ENCODE data around the gene FAM90A1. TPM values are rescaled to one million over a fixed set of nuclear protein-coding genes. Genes with fewer than 3 reads are reported as not detected.
"Not testable (repeated sequence)": the region's sequence is repeated elsewhere in the genome, so short reads cannot be mapped to it uniquely, and the experiment has no call there.

Gene FAM90A1
- total RNA-seq, 1 donor: not detected

GRCh38 chr12:8218711-8219382 lies 8.6 kb downstream of the FAM90A1 start:
- DNase-seq (ENCODE audit: low read depth); H3K4me3 ChIP-seq (ENCODE audit: low read depth, low read length): not testable (repeated sequence)

GRCh38 chr12:8197685-8198308 lies 29.6 kb downstream of the FAM90A1 start:
- peak; percentile 63 for DNase-seq (ENCODE audit: low read depth)
- H3K4me3 ChIP-seq (ENCODE audit: low read depth, low read length): not testable (repeated sequence)

- not testable (repeated sequence) for DNase-seq (ENCODE audit: low read depth); H3K4me3 ChIP-seq (ENCODE audit: low read depth, low read length)
Observed at GRCh38 chr12:8188088-8188487, 39.3 kb downstream of the FAM90A1 start.

- H3K4me3 ChIP-seq (ENCODE audit: low read depth, low read length): not testable (repeated sequence)
Observed at GRCh38 chr12:8184206-8184605, 43.2 kb downstream of the FAM90A1 start.

GRCh38 chr12:8183346-8183745 lies 44.1 kb downstream of the FAM90A1 start:
- not testable (repeated sequence) for DNase-seq (ENCODE audit: low read depth); H3K4me3 ChIP-seq (ENCODE audit: low read depth, low read length)

More at GRCh38 chr12:8184206-8184605, 43.2 kb downstream of the FAM90A1 start:
- not testable (repeated sequence) for DNase-seq (ENCODE audit: low read depth)

- not testable (repeated sequence) for H3K4me3 ChIP-seq (ENCODE audit: low read depth, low read length); DNase-seq (ENCODE audit: low read depth)
Observed at GRCh38 chr12:8182923-8183322, 44.5 kb downstream of the FAM90A1 start.

GRCh38 chr12:8181271-8181670 lies 46.1 kb downstream of the FAM90A1 start:
- DNase-seq (ENCODE audit: low read depth); H3K4me3 ChIP-seq (ENCODE audit: low read depth, low read length): not testable (repeated sequence)

- peak overlapping the region; percentile 63 for H3K4me3 ChIP-seq (ENCODE audit: low read depth, low read length)
- peak; percentile 59 for TF ChIP-seq CTCF (IDR thresholded peaks at IDR 0.05; ENCODE audit: insufficient read depth, low read depth, low read length)
- DNase-seq (ENCODE audit: low read depth): peak; percentile 52
Observed at GRCh38 chr12:8179989-8180585, 47.3 kb downstream of the FAM90A1 start.

GRCh38 chr12:8172911-8173310 lies 54.5 kb downstream of the FAM90A1 start:
- H3K4me3 ChIP-seq (ENCODE audit: low read depth, low read length); DNase-seq (ENCODE audit: low read depth): not testable (repeated sequence)

Other genes starting within 250 kb of the FAM90A1 start
- 8.2 and 8.4 TPM in 2 replicates for gene FOXJ2, start 194.9 kb downstream of the FAM90A1 start, total RNA-seq
- gene C3AR1, start 161.3 kb downstream of the FAM90A1 start, total RNA-seq: under 0.01 TPM in 2 replicates
- 45.1 and 76.4 TPM in 2 replicates for gene NECAP1, start 145.3 kb downstream of the FAM90A1 start, total RNA-seq
- gene CLEC4A, start 104.0 kb downstream of the FAM90A1 start, total RNA-seq: under 0.01 and 0.32 TPM in 2 replicates
- not detected in 2 replicates for gene ZNF705A, start 70.6 kb downstream of the FAM90A1 start, total RNA-seq
- gene CLEC6A, start 228.3 kb upstream of the FAM90A1 start, total RNA-seq: not detected in 2 replicates

All from fibroblast of villous mesenchyme (primary cell).